HG02798 (cell line): ENCODE measurements around the gene PIGBOS1.

Source experiments
- ATAC-seq: cut with Tn5 transposase; IDR thresholded peaks from one replicate; pipeline ENCODE4 v1.9.1; 2021; ENCODE audit warnings: mild to moderate bottlenecking; ENCODE audit not compliant: unreplicated experiment, poor library complexity

Gene PIGBOS1

GRCh38 chr15:55318588-55319494, at the start of gene PIGBOS1, which contains the start of gene PIGB:
Gene PIGBOS1, minus strand, starts transcription at chr15:55319123. Its CDS starts 1,331 bp downstream, at chr15:55317792.
Gene PIGB, plus strand, starts transcription at chr15:55319222. Its CDS starts 29 bp downstream, at chr15:55319251.
- ATAC-seq: peak; percentile 93

GRCh38 chr15:55366981-55367380, 48.1 kb upstream of the PIGBOS1 start:
- no peak for ATAC-seq

GRCh38 chr15:55362641-55363040, 43.7 kb upstream of the PIGBOS1 start:
- ATAC-seq: no peak

GRCh38 chr15:55361048-55361447, 42.1 kb upstream of the PIGBOS1 start:
- no peak for ATAC-seq

GRCh38 chr15:55360256-55360655, 41.3 kb upstream of the PIGBOS1 start:
- no peak for ATAC-seq

GRCh38 chr15:55358471-55358870, 39.5 kb upstream of the PIGBOS1 start:
- ATAC-seq: no peak

- ATAC-seq: no peak
Measured at GRCh38 chr15:55357774-55358173, 38.9 kb upstream of the PIGBOS1 start.

- ATAC-seq: no peak
Measured at GRCh38 chr15:55356985-55357585, 38.2 kb upstream of the PIGBOS1 start.

GRCh38 chr15:55353025-55353424, 34.1 kb upstream of the PIGBOS1 start:
- ATAC-seq: no peak

- no peak for ATAC-seq
Measured at GRCh38 chr15:55349282-55349681, 30.4 kb upstream of the PIGBOS1 start.

GRCh38 chr15:55348281-55348778, 29.4 kb upstream of the PIGBOS1 start:
- ATAC-seq: no peak

- no peak for ATAC-seq
Measured at GRCh38 chr15:55344206-55344605, 25.3 kb upstream of the PIGBOS1 start.

- ATAC-seq: no peak
Measured at GRCh38 chr15:55343168-55343567, 24.2 kb upstream of the PIGBOS1 start.

GRCh38 chr15:55337160-55337559, 18.2 kb upstream of the PIGBOS1 start:
- ATAC-seq: no peak

GRCh38 chr15:55334997-55335396, 16.1 kb upstream of the PIGBOS1 start:
- ATAC-seq: no peak

- no peak for ATAC-seq
Measured at GRCh38 chr15:55334371-55334770, 15.4 kb upstream of the PIGBOS1 start.

- ATAC-seq: no peak
Measured at GRCh38 chr15:55327387-55327786, 8.5 kb upstream of the PIGBOS1 start.

- ATAC-seq: no peak
Measured at GRCh38 chr15:55322467-55322866, 3.5 kb upstream of the PIGBOS1 start.

GRCh38 chr15:55320963-55321362, 2.0 kb upstream of the PIGBOS1 start:
- no peak for ATAC-seq

- no peak for ATAC-seq
Measured at GRCh38 chr15:55320238-55320550, 1.3 kb upstream of the PIGBOS1 start.

- no peak for ATAC-seq
Measured at GRCh38 chr15:55319537-55320237, 764 bp upstream of the PIGBOS1 start.
